Fibroblast of lung (primary cell): Measurements from ENCODE around the gene PLEKHA6.

Source experiments
- EZH2 ChIP-seq: IDR thresholded peaks from 2 replicates; pipeline ENCODE4 v1.5.1; 2012; ENCODE audit warnings: low read length, control low read depth, mild to moderate bottlenecking; ENCODE audit errors: missing control alignments
- TF ChIP-seq, protein P1 (sequence below), 2 donors: IDR thresholded peaks in 1 of 2; conservative IDR thresholded peaks in 1 of 2; 1 replicate in 1 of 2; 2 replicates in 1 of 2; pipeline ENCODE4 v1.5.1; 2011 to 2012; ENCODE audit warnings: low read length in 2 of 2, control low read depth in 1 of 2, inconsistent platforms in 1 of 2, low read depth in 1 of 2, mild to moderate bottlenecking in 1 of 2

GRCh38 chr1:204400882-204401510, 41.3 kb upstream of the PLEKHA6 start:
- TF ChIP-seq EZH2 = no peak
- TF ChIP-seq, protein P1, sequence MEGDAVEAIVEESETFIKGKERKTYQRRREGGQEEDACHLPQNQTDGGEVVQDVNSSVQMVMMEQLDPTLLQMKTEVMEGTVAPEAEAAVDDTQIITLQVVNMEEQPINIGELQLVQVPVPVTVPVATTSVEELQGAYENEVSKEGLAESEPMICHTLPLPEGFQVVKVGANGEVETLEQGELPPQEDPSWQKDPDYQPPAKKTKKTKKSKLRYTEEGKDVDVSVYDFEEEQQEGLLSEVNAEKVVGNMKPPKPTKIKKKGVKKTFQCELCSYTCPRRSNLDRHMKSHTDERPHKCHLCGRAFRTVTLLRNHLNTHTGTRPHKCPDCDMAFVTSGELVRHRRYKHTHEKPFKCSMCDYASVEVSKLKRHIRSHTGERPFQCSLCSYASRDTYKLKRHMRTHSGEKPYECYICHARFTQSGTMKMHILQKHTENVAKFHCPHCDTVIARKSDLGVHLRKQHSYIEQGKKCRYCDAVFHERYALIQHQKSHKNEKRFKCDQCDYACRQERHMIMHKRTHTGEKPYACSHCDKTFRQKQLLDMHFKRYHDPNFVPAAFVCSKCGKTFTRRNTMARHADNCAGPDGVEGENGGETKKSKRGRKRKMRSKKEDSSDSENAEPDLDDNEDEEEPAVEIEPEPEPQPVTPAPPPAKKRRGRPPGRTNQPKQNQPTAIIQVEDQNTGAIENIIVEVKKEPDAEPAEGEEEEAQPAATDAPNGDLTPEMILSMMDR (conservative IDR thresholded peaks at IDR 0.05 in 1 of 2, IDR thresholded peaks at IDR 0.05 in 1 of 2; ENCODE audit: low read depth in 1 of 2, low read length in 2 of 2) = no peak
